OCI-LY3 (cell line): ENCODE data around the gene SUPT16H.

Experiments used
- H2AFZ ChIP-seq: fragments of 200-600, 300-600 bp; shearing (Covaris generic); 2 replicates; pipeline ENCODE4 v1.6.0; 2014; ENCODE audit warnings: antibody characterized with exemption, low read depth, low read length
- H3K27ac ChIP-seq: fragments of 200-600, 300-600 bp; sonication (generic); 2 replicates; pipeline ENCODE4 v1.5.1; 2014; ENCODE audit warnings: mild to moderate bottlenecking, low read length, moderate library complexity, mixed read lengths
- H3K27me3 ChIP-seq: fragments of 200-600, 300-600 bp; sonication (generic); 2 replicates; pipeline ENCODE4 v1.6.1; 2014; ENCODE audit warnings: low read depth, low read length, mixed read lengths
- H3K36me3 ChIP-seq: fragments of 200-600, 300-600 bp; sonication (generic); replicated peaks from 2 replicates; pipeline ENCODE3; 2014; ENCODE audit warnings: low read depth, low read length, mixed read lengths
- H3K4me1 ChIP-seq: fragments of 300-600, 200-600 bp; sonication (generic); 2 replicates; pipeline ENCODE4 v1.6.1; 2014; ENCODE audit warnings: low read length, mixed read lengths
- H3K4me2 ChIP-seq: fragments of 200-600, 300-600 bp; sonication (generic); 2 replicates; pipeline ENCODE4 v1.6.1; 2014; ENCODE audit warnings: low read length, mixed read lengths
- H3K4me3 ChIP-seq: fragments of 300-600, 200-600 bp; sonication (generic); 2 replicates; pipeline ENCODE4 v1.5.1; 2014; ENCODE audit warnings: antibody characterized with exemption, mild to moderate bottlenecking, low read length, moderate library complexity
- H3K79me2 ChIP-seq: fragments of 300-600, 200-600 bp; shearing (Covaris generic); 2 replicates; pipeline ENCODE4 v1.6.1; 2014; ENCODE audit warnings: mild to moderate bottlenecking, low read length, mixed read lengths
- H3K9ac ChIP-seq: fragments of 300-600, 200-600 bp; shearing (Covaris generic); 2 replicates; pipeline ENCODE4 v1.6.0; 2014; ENCODE audit warnings: mild to moderate bottlenecking, low read length, moderate library complexity
- H3K9me3 ChIP-seq: fragments of 200-600, 300-600 bp; shearing (Covaris generic); 2 replicates; pipeline ENCODE4 v1.6.1; 2014; ENCODE audit warnings: low read length, mixed read lengths; ENCODE audit not compliant: insufficient read depth
- H4K20me1 ChIP-seq: fragments of 200-600, 300-600 bp; sonication (generic); 2 replicates; pipeline ENCODE4 v1.6.1; 2016; ENCODE audit warnings: low read length, mixed read lengths; ENCODE audit not compliant: insufficient read depth
- CTCF ChIP-seq: fragments of 200-600, 300-600 bp; sonication (generic); IDR thresholded peaks from 2 replicates; pipeline ENCODE4 v1.5.1; 2014; ENCODE audit warnings: antibody characterized with exemption, low read length, low read depth
- EZH2phosphoT487 ChIP-seq: fragments of 200-600 bp; shearing (Covaris generic); IDR thresholded peaks from 2 replicates; pipeline ENCODE4 v1.6.1; 2018; ENCODE audit warnings: antibody characterized with exemption, mixed run types, low read depth

The SUPT16H gene

GRCh38 chr14:21419528-21419927 lies 35.7 kb upstream of the SUPT16H start:
- H3K9me3 ChIP-seq, result no peaks in the 10 kb centered on the region
- no peak overlapping the region for H2AFZ ChIP-seq
- H3K4me2 ChIP-seq, result no peak overlapping the region
- H3K79me2 ChIP-seq, result no peaks in the 10 kb centered on the region
- H3K4me3 ChIP-seq, result no peak overlapping the region
- no peak overlapping the region for H3K27ac ChIP-seq
- H4K20me1 ChIP-seq, result no peaks in the 10 kb centered on the region
- H3K36me3 ChIP-seq, result peaks cover 48% of the 10 kb centered on the region
- H3K27me3 ChIP-seq, result no peaks in the 10 kb centered on the region
- H3K4me1 ChIP-seq, result peaks cover 6% of the 10 kb centered on the region
- H3K9ac ChIP-seq, result no peak overlapping the region
- TF ChIP-seq CTCF, result no peak
- no peak for TF ChIP-seq EZH2phosphoT487

DNA sequence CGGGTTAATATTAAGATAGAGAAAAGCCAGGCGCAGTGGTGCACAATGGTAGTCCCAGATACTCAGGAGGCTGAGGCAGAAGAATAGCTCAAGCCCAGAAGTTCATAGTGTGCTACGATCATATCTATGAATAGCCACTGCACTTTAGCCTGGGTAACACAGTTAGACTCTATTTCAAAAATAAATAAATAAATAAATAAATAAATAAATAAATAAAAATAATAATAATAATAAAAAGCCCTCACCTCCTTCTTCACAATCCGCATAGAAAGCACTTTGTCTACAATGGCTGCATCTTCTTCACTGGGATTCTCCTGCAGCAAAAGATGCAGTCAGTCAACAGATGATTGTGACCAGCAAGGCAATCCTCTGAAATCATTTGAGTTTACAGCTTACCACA lies 31.5 kb upstream of the SUPT16H start:
- no peaks in the 10 kb centered on the region for H3K9me3 ChIP-seq
- no peaks in the 10 kb centered on the region for H4K20me1 ChIP-seq
- TF ChIP-seq CTCF (no peak), EZH2phosphoT487 (no peak)
- peaks cover 57% of the 10 kb centered on the region for H3K36me3 ChIP-seq
- H3K4me3 ChIP-seq, result no peak overlapping the region
- no peaks in the 10 kb centered on the region for H3K27me3 ChIP-seq
- no peak overlapping the region for H3K4me2 ChIP-seq
- H3K27ac ChIP-seq, result no peak overlapping the region
- no peak overlapping the region for H3K9ac ChIP-seq
- no peak overlapping the region for H2AFZ ChIP-seq
- no peaks in the 10 kb centered on the region for H3K79me2 ChIP-seq
- H3K4me1 ChIP-seq, result peaks cover 14% of the 10 kb centered on the region

GRCh38 chr14:21414137-21414631 lies 30.4 kb upstream of the SUPT16H start:
- TF ChIP-seq CTCF (no peak), EZH2phosphoT487 (no peak)
- no peak overlapping the region for H3K4me3 ChIP-seq
- no peak overlapping the region for H3K4me2 ChIP-seq
- H3K4me1 ChIP-seq, result peaks cover 14% of the 10 kb centered on the region
- H3K79me2 ChIP-seq, result no peaks in the 10 kb centered on the region
- H3K9ac ChIP-seq, result no peak overlapping the region
- H2AFZ ChIP-seq, result no peak overlapping the region
- H4K20me1 ChIP-seq, result no peaks in the 10 kb centered on the region
- H3K27me3 ChIP-seq, result no peaks in the 10 kb centered on the region
- H3K9me3 ChIP-seq, result no peaks in the 10 kb centered on the region
- peak overlapping the region; percentile 7; the same call in 1 of the 2 replicates for H3K27ac ChIP-seq
- peaks cover 59% of the 10 kb centered on the region for H3K36me3 ChIP-seq

DNA sequence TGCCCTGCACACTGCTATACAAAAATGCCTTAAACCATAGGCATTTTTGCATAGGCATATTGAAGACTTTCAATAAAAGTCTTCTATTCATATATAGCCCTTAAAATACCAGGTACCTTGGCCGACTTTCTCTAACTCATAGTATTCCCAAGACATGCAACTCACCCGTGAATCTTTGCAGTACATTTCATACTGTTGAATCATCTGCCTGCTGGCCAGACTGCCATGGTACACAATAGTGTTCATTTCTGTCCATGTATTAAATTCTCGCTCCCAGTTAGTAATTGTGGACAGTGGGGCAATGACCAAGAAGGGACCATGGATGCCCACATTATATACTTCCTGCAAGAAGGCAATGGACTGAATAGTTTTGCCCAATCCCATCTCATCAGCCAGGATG lies 24.3 kb upstream of the SUPT16H start:
- Histone ChIP-seq H2AFZ (no peak overlapping the region), H3K4me2 (no peak overlapping the region), H4K20me1 (no peaks in the 10 kb centered on the region), H3K36me3 (peaks cover 80% of the 10 kb centered on the region), H3K79me2 (no peaks in the 10 kb centered on the region), H3K4me1 (no peaks in the 10 kb centered on the region), H3K9me3 (no peaks in the 10 kb centered on the region), H3K27ac (no peak overlapping the region), H3K9ac (no peak overlapping the region), H3K27me3 (no peaks in the 10 kb centered on the region), H3K4me3 (no peak overlapping the region)
- TF ChIP-seq EZH2phosphoT487 (no peak), CTCF (no peak)
